HepG2 (cell line): ENCODE results near the gene KLHL8. TPM values are rescaled to one million over a fixed set of nuclear protein-coding genes. Genes with fewer than 3 reads are reported as not detected.

ENCODE experiments used
- ATAC-seq: fragments of 200-7000 bp; cut with Tn5 transposase; 3 replicates; pipeline ENCODE4 v1.9.1; 2020; ENCODE audit warnings: mild to moderate bottlenecking, moderate library complexity
- BruUV-seq: library from RNA; stranded (reverse); fragments of 400-500 nt; replicated peaks from 2 replicates; lab custom pipeline; 2021; lab: Mats Ljungman, UMichigan
- CTCF ChIA-PET: fragments of 300-600 bp; formaldehyde crosslinking; extraction: SDS; loops from one replicate; lab custom pipeline; 2021; ENCODE audit warnings: low total read pairs, inconsistent platforms, low intra/inter-chr PET ratio; lab: Yijun Ruan, JAX
- POLR2A ChIA-PET: fragments of 350-600 bp; sonication (Branson Sonifier 250); formaldehyde crosslinking; loops from one replicate; lab custom pipeline; 2020; ENCODE audit warnings: antibody characterized with exemption, inconsistent platforms; lab: Yijun Ruan, JAX
- DNase-seq: peaks from one replicate; pipeline ENCODE4 v3.0.0-alpha.2; 2015; ENCODE audit warnings: low spot score
- FAIRE-seq: peaks from 3 replicates; lab custom pipeline; 2011; peaks lifted over from hg19 to GRCh38; lab: Jason Lieb, UNC
- H2AFZ ChIP-seq: one replicate; pipeline ENCODE4 v1.6.1; 2011; ENCODE audit warnings: low read length, inconsistent platforms
- H3K27ac ChIP-seq: fragments of 300-600 bp; 3 replicates; pipeline ENCODE4 v1.8.0; 2011; ENCODE audit warnings: mixed run types, mild to moderate bottlenecking, mixed read lengths, low read length, inconsistent platforms; ENCODE audit not compliant: insufficient read depth; ENCODE audit errors: extremely low read length
- H3K27me3 ChIP-seq, 2 experiments: fragments of 200-600 bp in 1 of 2; 2 replicates in 1 of 2; 3 replicates in 1 of 2; pipeline versions ENCODE4 v1.6.0 to v1.8.0; 2011; ENCODE audit warnings: low read length in 2 of 2, mild to moderate bottlenecking in 2 of 2, moderate library complexity in 2 of 2, inconsistent platforms in 1 of 2; ENCODE audit not compliant: insufficient read depth in 2 of 2, control insufficient read depth in 1 of 2
- H3K36me3 ChIP-seq, 2 experiments: fragments of 200-600 bp in 1 of 2; replicated peaks in 1 of 2; 2 replicates in 1 of 2; 3 replicates in 1 of 2; pipeline versions ENCODE4 v1.5.1 to v1.8.0; 2011; ENCODE audit warnings: low read length in 2 of 2, inconsistent platforms in 1 of 2; ENCODE audit not compliant: insufficient read depth in 2 of 2, control insufficient read depth in 1 of 2
- H3K4me1 ChIP-seq: 2 replicates; pipeline ENCODE4 v1.5.1; 2012; ENCODE audit warnings: low read length, inconsistent platforms; ENCODE audit not compliant: insufficient read depth
- H3K4me2 ChIP-seq: 2 replicates; pipeline ENCODE4 v1.6.0; 2011; ENCODE audit warnings: low read depth, low read length, inconsistent platforms
- H3K4me3 ChIP-seq, 3 experiments: fragments of 200-600 bp in 1 of 3; sonication (generic), shearing (Covaris generic) in 1 of 3; replicated peaks in 1 of 3; 2 replicates each; pipeline ENCODE4 v1.5.1; 2011 to 2016; ENCODE audit warnings: low read length in 3 of 3, inconsistent platforms in 2 of 3, low read depth in 2 of 3, mild to moderate bottlenecking in 2 of 3, control low read depth in 1 of 3, mixed read lengths in 1 of 3; ENCODE audit not compliant: insufficient read depth in 1 of 3
- H3K79me2 ChIP-seq: one replicate; pipeline ENCODE4 v1.6.1; 2011; ENCODE audit warnings: low read length, inconsistent platforms; ENCODE audit not compliant: insufficient read depth
- H3K9ac ChIP-seq: 2 replicates; pipeline ENCODE4 v1.6.0; 2011; ENCODE audit warnings: mild to moderate bottlenecking, low read depth, low read length, inconsistent platforms; ENCODE audit not compliant: insufficient read depth
- H3K9me3 ChIP-seq: 2 replicates; pipeline ENCODE4 v1.5.1; 2012; ENCODE audit warnings: mild to moderate bottlenecking, low read length
- H4K20me1 ChIP-seq: 2 replicates; pipeline ENCODE4 v1.6.0; 2011; ENCODE audit warnings: inconsistent platforms, mild to moderate bottlenecking, low read length, moderate library complexity; ENCODE audit not compliant: insufficient read depth
- DNMT1 ChIP-seq: sonication (generic); formaldehyde crosslinking; IDR thresholded peaks from 2 replicates; pipeline ENCODE4 v1.5.1; 2020; ENCODE audit warnings: mild to moderate bottlenecking, missing genetic modification reagents
- FOXA1 ChIP-seq, 2 experiments: fragments of 450-650 bp in 1 of 2; sonication (generic) in 1 of 2; formaldehyde crosslinking in 1 of 2; IDR thresholded peaks; 2 replicates each; pipeline versions ENCODE4 v1.4.0 to v1.6.1; 2016 to 2020; ENCODE audit warnings: missing genetic modification reagents in 1 of 2
- MYC ChIP-seq: sonication (generic); formaldehyde crosslinking; IDR thresholded peaks from 2 replicates; pipeline ENCODE4 v1.9.0; 2021; ENCODE audit warnings: missing genetic modification reagents, borderline replicate concordance
- MZF1 ChIP-seq: sonication (generic); formaldehyde crosslinking; IDR thresholded peaks from 2 replicates; pipeline ENCODE4 v1.8.1; 2023; ENCODE audit warnings: mild to moderate bottlenecking, missing genetic modification reagents, borderline replicate concordance
- POLR2A ChIP-seq, 2 experiments: IDR thresholded peaks; 2 replicates each; pipeline ENCODE4 v1.6.1; 2011; ENCODE audit warnings: low read depth in 2 of 2, low read length in 2 of 2, mild to moderate bottlenecking in 1 of 2, moderate library complexity in 1 of 2; ENCODE audit not compliant: insufficient read depth in 1 of 2
- SP140L ChIP-seq: sonication (generic); formaldehyde crosslinking; IDR thresholded peaks from 2 replicates; pipeline ENCODE4 v1.4.0; 2020; ENCODE audit warnings: missing genetic modification reagents, borderline replicate concordance
- ZNF644 ChIP-seq: IDR thresholded peaks from 2 replicates; pipeline ENCODE4 v1.6.1; 2016; ENCODE audit warnings: low read depth
- WGBS: methylation state at CpG from one replicate; pipeline ENCODE4 v1.1.6; 2017; ENCODE audit warnings: low lambda C conversion rate; 5-methylcytosine and 5-hydroxymethylcytosine counted together
- in situ Hi-C: cut with HindIII; loops from 2 replicates; pipeline ENCODE4 v1.10.0; 2017; ENCODE audit warnings: low pct_unique_long_range_greater_than_20kb; ENCODE audit not compliant: extremely low pct_ligation_motif_present
- intact Hi-C: fragments of 100-400 bp; cut with micrococcal nuclease; formaldehyde crosslinking; loops from one replicate; pipeline ENCODE4 v1.10.0; 2022; ENCODE audit not compliant: unreplicated experiment
- polyA plus RNA-seq, 8 experiments: library from polyadenylated mRNA; depleted of rRNA in 3 of 8; stranded (reverse) in 7 of 8; unstranded in 1 of 8; fragments of >200 nt; fragmentation: Illumina TruSeq in 4 of 8; extraction: Trizol in 4 of 8; gene quantifications; 2 replicates each; pipeline versions ENCODE4 v1.2.1 to v1.2.3, GENCODE V29; 2011 to 2016; ENCODE audit warnings: low read depth in 4 of 8, missing spikeins in 1 of 8, mixed read lengths in 1 of 8; ENCODE audit not compliant: insufficient read depth in 1 of 8
- total RNA-seq, 5 experiments: library from RNA; depleted of rRNA; stranded (reverse); fragments of >200 nt; fragmentation: Illumina TruSeq; extraction: Trizol; gene quantifications; 2 replicates each; pipeline ENCODE4 v1.2.3, GENCODE V29; 2016; ENCODE audit warnings: low read depth in 1 of 5
- TF ChIP-seq, protein P1 (sequence below): sonication (generic); formaldehyde crosslinking; conservative IDR thresholded peaks from 2 replicates; pipeline ENCODE4 v1.4.0; 2020; ENCODE audit warnings: mild to moderate bottlenecking, missing genetic modification reagents, moderate library complexity
- TF ChIP-seq, protein P2 (sequence below): sonication (generic); formaldehyde crosslinking; IDR thresholded peaks from 2 replicates; pipeline ENCODE4 v1.5.0; 2020; ENCODE audit warnings: missing genetic modification reagents
- TF ChIP-seq, protein P3 (sequence below): sonication (generic); formaldehyde crosslinking; IDR thresholded peaks from 2 replicates; pipeline ENCODE4 v1.4.0; 2020; ENCODE audit warnings: missing genetic modification reagents, borderline replicate concordance

Gene KLHL8
- total and polyA plus RNA-seq, 2 of the 13 experiments (the other 11 are each of a cell fraction or from before 2014, with no cell fraction given) = 2.8 to 11.7 TPM

DNA sequence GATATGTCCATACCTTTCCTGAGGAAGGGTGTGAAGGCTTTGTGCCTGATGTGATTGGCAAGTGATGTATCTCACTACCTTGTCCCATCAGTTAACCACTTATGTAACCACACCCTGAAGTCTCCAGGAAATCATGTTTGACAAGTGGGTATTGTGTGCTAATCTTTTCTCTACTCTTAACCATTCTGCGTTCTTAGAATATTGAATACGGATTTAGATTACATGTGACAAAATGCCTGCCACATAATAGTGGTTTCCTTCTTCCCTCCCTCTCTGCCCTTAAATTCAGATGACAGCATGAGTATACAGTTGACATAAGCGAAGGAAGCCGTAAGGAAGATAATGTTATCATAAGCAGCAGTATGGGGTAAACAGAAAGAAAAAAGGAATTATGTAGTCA, 108.4 kb downstream of the KLHL8 start:
- no TSS peak for BruUV-seq
- FAIRE-seq = no peak
- intact Hi-C loops = no loop called here

More for the DNA sequence above, 108.4 kb downstream of the KLHL8 start:
- DNase-seq = no peak
- POLR2A ChIA-PET = no interaction called here
- Histone ChIP-seq H3K4me3 (no peak overlapping the region), H3K9ac (no peak overlapping the region), H3K4me1 (peaks cover 8% of the 10 kb centered on the region), H3K79me2 (no peaks in the 10 kb centered on the region), H3K9me3 (no peaks in the 10 kb centered on the region), H3K27me3 (no peaks in the 10 kb centered on the region), H3K4me2 (no peak overlapping the region), H3K27ac (no peak overlapping the region), H3K36me3 (peaks cover 19 to 63% of the 10 kb centered on the region in 2 experiments), H4K20me1 (no peaks in the 10 kb centered on the region), H2AFZ (no peak overlapping the region)
- TF ChIP-seq, protein P1, sequence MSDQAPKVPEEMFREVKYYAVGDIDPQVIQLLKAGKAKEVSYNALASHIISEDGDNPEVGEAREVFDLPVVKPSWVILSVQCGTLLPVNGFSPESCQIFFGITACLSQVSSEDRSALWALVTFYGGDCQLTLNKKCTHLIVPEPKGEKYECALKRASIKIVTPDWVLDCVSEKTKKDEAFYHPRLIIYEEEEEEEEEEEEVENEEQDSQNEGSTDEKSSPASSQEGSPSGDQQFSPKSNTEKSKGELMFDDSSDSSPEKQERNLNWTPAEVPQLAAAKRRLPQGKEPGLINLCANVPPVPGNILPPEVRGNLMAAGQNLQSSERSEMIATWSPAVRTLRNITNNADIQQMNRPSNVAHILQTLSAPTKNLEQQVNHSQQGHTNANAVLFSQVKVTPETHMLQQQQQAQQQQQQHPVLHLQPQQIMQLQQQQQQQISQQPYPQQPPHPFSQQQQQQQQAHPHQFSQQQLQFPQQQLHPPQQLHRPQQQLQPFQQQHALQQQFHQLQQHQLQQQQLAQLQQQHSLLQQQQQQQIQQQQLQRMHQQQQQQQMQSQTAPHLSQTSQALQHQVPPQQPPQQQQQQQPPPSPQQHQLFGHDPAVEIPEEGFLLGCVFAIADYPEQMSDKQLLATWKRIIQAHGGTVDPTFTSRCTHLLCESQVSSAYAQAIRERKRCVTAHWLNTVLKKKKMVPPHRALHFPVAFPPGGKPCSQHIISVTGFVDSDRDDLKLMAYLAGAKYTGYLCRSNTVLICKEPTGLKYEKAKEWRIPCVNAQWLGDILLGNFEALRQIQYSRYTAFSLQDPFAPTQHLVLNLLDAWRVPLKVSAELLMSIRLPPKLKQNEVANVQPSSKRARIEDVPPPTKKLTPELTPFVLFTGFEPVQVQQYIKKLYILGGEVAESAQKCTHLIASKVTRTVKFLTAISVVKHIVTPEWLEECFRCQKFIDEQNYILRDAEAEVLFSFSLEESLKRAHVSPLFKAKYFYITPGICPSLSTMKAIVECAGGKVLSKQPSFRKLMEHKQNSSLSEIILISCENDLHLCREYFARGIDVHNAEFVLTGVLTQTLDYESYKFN (CRISPR knock-in tag) = no peak
- TF ChIP-seq MZF1 = no peak
- TF ChIP-seq POLR2A (IDR thresholded peaks at IDR 0.05; ENCODE audit: insufficient read depth in 1 of 2, low read depth in 2 of 2, low read length in 2 of 2) = no peak
- TF ChIP-seq MYC (CRISPR knock-in tag) = no peak
- no peak for TF ChIP-seq SP140L (CRISPR knock-in tag)
- TF ChIP-seq, protein P2, sequence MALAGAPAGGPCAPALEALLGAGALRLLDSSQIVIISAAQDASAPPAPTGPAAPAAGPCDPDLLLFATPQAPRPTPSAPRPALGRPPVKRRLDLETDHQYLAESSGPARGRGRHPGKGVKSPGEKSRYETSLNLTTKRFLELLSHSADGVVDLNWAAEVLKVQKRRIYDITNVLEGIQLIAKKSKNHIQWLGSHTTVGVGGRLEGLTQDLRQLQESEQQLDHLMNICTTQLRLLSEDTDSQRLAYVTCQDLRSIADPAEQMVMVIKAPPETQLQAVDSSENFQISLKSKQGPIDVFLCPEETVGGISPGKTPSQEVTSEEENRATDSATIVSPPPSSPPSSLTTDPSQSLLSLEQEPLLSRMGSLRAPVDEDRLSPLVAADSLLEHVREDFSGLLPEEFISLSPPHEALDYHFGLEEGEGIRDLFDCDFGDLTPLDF = no peak
- TF ChIP-seq ZNF644 (CRISPR knock-in tag) = no peak
- TF ChIP-seq, protein P3, sequence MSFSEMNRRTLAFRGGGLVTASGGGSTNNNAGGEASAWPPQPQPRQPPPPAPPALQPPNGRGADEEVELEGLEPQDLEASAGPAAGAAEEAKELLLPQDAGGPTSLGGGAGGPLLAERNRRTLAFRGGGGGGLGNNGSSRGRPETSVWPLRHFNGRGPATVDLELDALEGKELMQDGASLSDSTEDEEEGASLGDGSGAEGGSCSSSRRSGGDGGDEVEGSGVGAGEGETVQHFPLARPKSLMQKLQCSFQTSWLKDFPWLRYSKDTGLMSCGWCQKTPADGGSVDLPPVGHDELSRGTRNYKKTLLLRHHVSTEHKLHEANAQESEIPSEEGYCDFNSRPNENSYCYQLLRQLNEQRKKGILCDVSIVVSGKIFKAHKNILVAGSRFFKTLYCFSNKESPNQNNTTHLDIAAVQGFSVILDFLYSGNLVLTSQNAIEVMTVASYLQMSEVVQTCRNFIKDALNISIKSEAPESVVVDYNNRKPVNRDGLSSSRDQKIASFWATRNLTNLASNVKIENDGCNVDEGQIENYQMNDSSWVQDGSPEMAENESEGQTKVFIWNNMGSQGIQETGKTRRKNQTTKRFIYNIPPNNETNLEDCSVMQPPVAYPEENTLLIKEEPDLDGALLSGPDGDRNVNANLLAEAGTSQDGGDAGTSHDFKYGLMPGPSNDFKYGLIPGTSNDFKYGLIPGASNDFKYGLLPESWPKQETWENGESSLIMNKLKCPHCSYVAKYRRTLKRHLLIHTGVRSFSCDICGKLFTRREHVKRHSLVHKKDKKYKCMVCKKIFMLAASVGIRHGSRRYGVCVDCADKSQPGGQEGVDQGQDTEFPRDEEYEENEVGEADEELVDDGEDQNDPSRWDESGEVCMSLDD (CRISPR knock-in tag) = no peak
- TF ChIP-seq FOXA1 (IDR thresholded peaks at IDR 0.05) = no peak
- no peak for TF ChIP-seq FOXA1 (CRISPR knock-in tag; IDR thresholded peaks at IDR 0.05)
- TF ChIP-seq DNMT1 (CRISPR knock-in tag) = no peak
- CTCF ChIA-PET = no interaction called here
- in situ Hi-C loops = no loop called here
- 100% methylated on average over 4 of the region's 4 CpGs for WGBS
- no peak for ATAC-seq
